Activated CD4-positive, alpha-beta T cell treated with anti-CD3 and anti-CD28 coated beads for 36 hours (primary cell): ENCODE measurements around the gene RHEB. TPM values are rescaled to one million over a fixed set of nuclear protein-coding genes. Genes with fewer than 3 reads are reported as not detected.

Experiments
- ATAC-seq: fragments of 200-7000 bp; cut with Tn5 transposase; one replicate; pipeline ENCODE4 v1.10.0; 2021; ENCODE audit warnings: mild to moderate bottlenecking, moderate library complexity
- CTCF ChIA-PET: fragments of 350-600 bp; sonication (Branson Sonifier 250); formaldehyde crosslinking; loops from one replicate; lab custom pipeline; 2021; ENCODE audit warnings: antibody characterized with exemption; lab: Charles Lee
- POLR2A ChIA-PET: fragments of 350-600 bp; sonication (Branson Sonifier 250); formaldehyde crosslinking; loops from one replicate; lab custom pipeline; 2021; ENCODE audit warnings: antibody characterized with exemption, inconsistent platforms; lab: Charles Lee
- DNase-seq: peaks from one replicate; pipeline ENCODE4 v3.0.0-alpha.2; 2020
- H3K27ac Mint-ChIP-seq: one replicate; pipeline ENCODE4 v1.8.0; 2021; ENCODE audit warnings: mixed read lengths
- H3K27me3 Mint-ChIP-seq: one replicate; pipeline ENCODE4 v1.8.0; 2021; ENCODE audit warnings: mixed read lengths
- H3K36me3 Mint-ChIP-seq: one replicate; pipeline ENCODE4 v1.8.0; 2021; ENCODE audit warnings: low read depth, mixed read lengths
- H3K4me1 Mint-ChIP-seq: one replicate; pipeline ENCODE4 v1.8.0; 2021; ENCODE audit warnings: mixed read lengths
- H3K4me3 Mint-ChIP-seq: one replicate; pipeline ENCODE4 v1.8.0; 2021; ENCODE audit warnings: mild to moderate bottlenecking, moderate library complexity, mixed read lengths
- H3K9me3 Mint-ChIP-seq: one replicate; pipeline ENCODE4 v1.8.0; 2021; ENCODE audit warnings: low read depth, mixed read lengths
- intact Hi-C, 2 experiments: fragments of 100-400 bp; cut with DNase I in 1 of 2; cut with micrococcal nuclease in 1 of 2; formaldehyde crosslinking; loops; one replicate each; pipeline versions ENCODE4 v1.14.2 to v1.15.1; 2022 to 2024; cut with DNase I, micrococcal nuclease
- total RNA-seq, 2 experiments: library from RNA; stranded (reverse); gene quantifications; one replicate each; pipeline ENCODE4 v1.2.3, GENCODE V29; 2021

Gene RHEB
- total RNA-seq, 2 experiments from 2014 or later = 42.8 to 43.0 TPM

DNA sequence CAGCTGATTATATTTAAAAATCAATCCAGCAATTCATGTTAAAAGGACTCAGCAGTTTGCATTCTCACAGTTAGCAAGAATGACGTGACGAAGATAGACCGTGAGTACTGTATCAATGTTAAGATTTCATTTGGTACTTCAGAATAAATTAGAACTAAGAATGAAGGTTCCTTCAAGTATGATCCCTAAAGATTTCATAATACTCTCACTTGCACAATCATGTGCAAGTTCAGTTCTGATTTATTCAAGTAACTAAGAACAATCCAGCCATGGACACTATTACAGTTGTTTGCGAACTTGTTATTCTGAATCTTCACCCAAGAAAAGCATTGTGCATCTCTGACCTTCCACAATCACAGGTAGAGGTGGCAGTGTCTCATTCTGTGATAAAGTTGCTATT is 7.7 kb downstream of the RHEB start:
- Mint-ChIP-seq H3K27me3 (no peaks in the 10 kb centered on the region), H3K36me3 (peaks cover 5% of the 10 kb centered on the region), H3K27ac (no peak overlapping the region), H3K4me3 (no peak overlapping the region), H3K4me1 (peaks cover 76% of the 10 kb centered on the region), H3K9me3 (no peaks in the 10 kb centered on the region)
- ChIA-PET POLR2A (no interaction called here), CTCF (interaction anchor here (0.6 to 1.7 kb wide), 3 partner anchors 11 to 50 kb away, joined by 3 read pairs; no protein-coding TSS in a partner anchor)
- ATAC-seq (no peak), DNase-seq (no peak)
- intact Hi-C loops = loop anchor here in 1 of 2 experiments (10.0 kb wide), 1 partner anchor 953 kb away; no protein-coding TSS in a partner anchor

DNA sequence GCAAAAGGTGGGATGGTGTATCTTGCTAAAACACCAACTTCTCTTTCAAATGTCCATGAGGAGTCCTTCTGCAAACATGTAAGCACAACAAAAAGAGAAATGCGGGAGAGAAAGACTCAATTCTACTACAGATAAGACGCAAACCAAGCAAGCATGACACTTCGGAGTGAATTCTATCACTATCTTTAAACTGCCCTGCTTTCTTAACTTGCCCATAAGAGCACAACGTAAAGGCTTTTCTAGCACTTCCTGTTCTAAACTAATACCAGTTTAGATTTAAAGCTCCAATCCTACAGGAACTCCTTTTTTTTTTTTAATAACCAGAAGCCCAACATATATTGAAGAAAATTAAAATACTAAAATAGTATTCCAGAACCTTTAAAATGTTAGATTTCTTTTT is 8.4 kb downstream of the RHEB start:
- ChIA-PET POLR2A (no interaction called here), CTCF (interaction anchor here (1.4 kb wide), 1 partner anchor 13 kb away, joined by 3 read pairs; no protein-coding TSS in a partner anchor)
- Mint-ChIP-seq H3K4me1 (peaks cover 75% of the 10 kb centered on the region), H3K4me3 (no peak overlapping the region), H3K27me3 (no peaks in the 10 kb centered on the region), H3K27ac (no peak overlapping the region), H3K9me3 (no peaks in the 10 kb centered on the region), H3K36me3 (peaks cover 2% of the 10 kb centered on the region)
- intact Hi-C loops = loop anchor here in 1 of 2 experiments (10.0 kb wide), 1 partner anchor 954 kb away; no protein-coding TSS in a partner anchor
- DNase-seq (no peak), ATAC-seq (no peak)

DNA sequence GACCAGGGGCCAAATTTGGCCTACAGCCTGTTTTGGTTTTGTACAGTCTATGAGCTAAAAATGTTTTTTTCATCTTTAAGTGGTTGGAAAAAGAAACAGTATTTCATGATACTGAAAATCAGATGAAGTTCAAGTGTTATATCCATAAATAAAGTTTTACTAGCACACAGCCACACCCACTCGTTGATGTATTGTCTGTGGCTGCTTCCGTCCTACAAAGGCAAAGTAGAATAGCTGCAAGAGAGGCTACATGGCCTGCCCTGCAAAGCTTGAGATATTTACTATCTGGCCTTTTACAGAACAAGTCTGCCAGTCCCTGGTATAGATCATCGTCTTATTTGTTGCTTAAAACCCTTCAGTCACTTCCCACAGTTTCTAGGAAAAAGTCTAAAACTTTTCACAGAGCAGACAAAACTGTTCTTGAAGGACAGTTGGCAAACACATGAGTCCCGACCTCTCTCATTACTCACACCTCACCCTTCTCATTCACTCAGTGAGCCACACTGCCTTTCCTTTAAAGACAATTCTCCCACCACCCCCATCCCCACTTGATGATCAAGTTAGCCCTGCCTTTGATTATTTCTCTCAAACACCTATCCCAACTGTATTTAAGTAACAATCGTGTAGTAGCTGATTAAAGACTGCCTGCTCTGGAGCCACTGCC is 9.9 kb downstream of the RHEB start:
- no peak for DNase-seq
- Mint-ChIP-seq H3K27ac (peak overlapping the region; percentile 26), H3K9me3 (no peaks in the 10 kb centered on the region), H3K4me1 (peaks cover 74% of the 10 kb centered on the region), H3K27me3 (no peaks in the 10 kb centered on the region), H3K36me3 (peaks cover 4% of the 10 kb centered on the region), H3K4me3 (no peak overlapping the region)
- intact Hi-C loops = loop anchor here in 1 of 2 experiments (10.0 kb wide), 1 partner anchor 955 kb away; no protein-coding TSS in a partner anchor
- ChIA-PET POLR2A (interaction anchor here (0.9 kb wide), 1 partner anchor 8 kb away, joined by 3 read pairs; no protein-coding TSS in a partner anchor), CTCF (interaction anchor here (0.6 to 1.0 kb wide), 4 partner anchors 14 to 630 kb away, joined by 3 to 5 read pairs (median 4); no protein-coding TSS in a partner anchor)
- no peak for ATAC-seq

DNA sequence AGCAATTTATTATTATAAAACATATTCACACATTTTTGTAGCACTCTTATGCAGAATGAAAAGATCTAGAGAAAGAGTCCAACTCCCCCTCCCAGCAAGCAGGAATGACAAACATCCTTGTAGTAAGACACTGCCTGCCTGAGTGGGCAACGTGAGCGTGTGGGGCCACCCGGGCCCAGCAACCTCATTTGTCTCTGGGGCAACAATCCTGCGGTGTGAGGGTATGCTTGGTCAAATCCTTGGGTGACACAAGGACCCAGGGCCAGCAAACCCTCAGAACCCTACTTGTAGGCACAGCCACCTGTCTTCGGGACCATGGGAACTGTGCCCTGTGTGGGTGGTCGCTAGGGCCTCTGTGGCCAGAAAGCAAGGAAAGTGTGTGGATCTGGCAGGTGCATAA is 10.7 kb downstream of the RHEB start:
- no peak for DNase-seq
- no peaks in the 10 kb centered on the region for H3K9me3 Mint-ChIP-seq
- H3K4me3 Mint-ChIP-seq = no peak overlapping the region
- intact Hi-C loops = no loop called here
- peaks cover 69% of the 10 kb centered on the region for H3K4me1 Mint-ChIP-seq
- H3K36me3 Mint-ChIP-seq = peaks cover 3% of the 10 kb centered on the region
- H3K27ac Mint-ChIP-seq = no peak overlapping the region
- ChIA-PET POLR2A (no interaction called here), CTCF (interaction anchor here (1.2 kb wide), 1 partner anchor 26 kb away, joined by 4 read pairs; no protein-coding TSS in a partner anchor)
- H3K27me3 Mint-ChIP-seq = no peaks in the 10 kb centered on the region
- ATAC-seq = no peak

DNA sequence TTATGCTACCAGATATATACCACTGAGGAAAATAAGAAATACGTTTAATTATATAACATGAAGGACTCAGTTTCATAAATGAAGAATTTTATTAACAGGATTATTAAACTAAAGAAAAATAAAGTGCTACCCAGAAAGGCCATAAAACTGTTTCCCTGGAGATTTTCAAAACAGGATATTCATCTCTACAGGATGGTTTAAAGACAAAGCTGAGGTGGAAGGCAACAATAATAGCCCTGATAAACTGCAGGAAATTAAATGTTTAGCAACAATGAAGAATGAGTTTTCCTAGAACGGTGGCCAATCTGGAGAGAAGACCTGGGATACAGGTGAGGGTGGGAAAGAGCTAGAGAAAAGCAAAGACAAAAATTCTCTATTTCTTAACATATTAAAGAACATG is 11.9 kb downstream of the RHEB start:
- no peak for DNase-seq
- H3K27ac Mint-ChIP-seq = no peak overlapping the region
- intact Hi-C loops = no loop called here
- CTCF ChIA-PET = interaction anchor here (0.6 to 1.2 kb wide), 3 partner anchors 11 to 60 kb away, joined by 3 to 4 read pairs (median 3); no protein-coding TSS in a partner anchor
- no peaks in the 10 kb centered on the region for H3K27me3 Mint-ChIP-seq
- no peak for ATAC-seq
- H3K4me3 Mint-ChIP-seq = no peak overlapping the region
- H3K4me1 Mint-ChIP-seq = peaks cover 64% of the 10 kb centered on the region
- peaks cover 3% of the 10 kb centered on the region for H3K36me3 Mint-ChIP-seq
- POLR2A ChIA-PET = interaction anchor here (1.0 kb wide), 1 partner anchor 10 kb away, joined by 3 read pairs; no protein-coding TSS in a partner anchor
- no peaks in the 10 kb centered on the region for H3K9me3 Mint-ChIP-seq

DNA sequence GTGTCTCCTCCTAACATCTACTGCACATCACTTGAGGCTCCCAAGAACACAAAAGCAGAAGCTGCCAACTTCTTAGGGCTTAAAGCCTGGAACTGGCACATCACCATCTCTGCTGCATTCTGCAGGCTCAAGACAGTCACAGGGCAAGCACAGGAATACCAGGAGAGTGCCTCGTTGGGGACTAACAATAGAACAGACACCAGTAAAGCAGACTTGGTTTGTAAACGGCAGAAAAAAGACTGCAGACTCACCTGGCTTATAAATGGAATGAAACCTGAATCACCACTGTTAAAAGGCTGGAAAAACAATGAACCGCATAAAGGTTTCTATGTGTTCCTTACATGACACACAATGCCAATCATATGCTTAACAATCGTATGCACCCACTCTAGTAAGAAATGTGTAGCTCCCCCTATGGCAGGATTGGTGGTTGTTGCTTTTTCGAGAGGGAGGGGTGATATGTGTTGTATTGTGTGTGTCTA is 12.8 kb downstream of the RHEB start:
- Mint-ChIP-seq H3K9me3 (no peaks in the 10 kb centered on the region), H3K4me3 (no peak overlapping the region), H3K4me1 (peaks cover 60% of the 10 kb centered on the region), H3K36me3 (peaks cover 3% of the 10 kb centered on the region), H3K27ac (no peak overlapping the region), H3K27me3 (no peaks in the 10 kb centered on the region)
- ATAC-seq (peak; percentile 44), DNase-seq (no peak)
- intact Hi-C loops = no loop called here
- ChIA-PET CTCF (interaction anchor here (0.6 kb wide), 2 partner anchors 88 to 117 kb away, joined by 3 read pairs; no protein-coding TSS in a partner anchor), POLR2A (interaction anchor here (0.5 to 1.0 kb wide), 2 partner anchors 10 to 491 kb away, joined by 3 read pairs; no protein-coding TSS in a partner anchor)

DNA sequence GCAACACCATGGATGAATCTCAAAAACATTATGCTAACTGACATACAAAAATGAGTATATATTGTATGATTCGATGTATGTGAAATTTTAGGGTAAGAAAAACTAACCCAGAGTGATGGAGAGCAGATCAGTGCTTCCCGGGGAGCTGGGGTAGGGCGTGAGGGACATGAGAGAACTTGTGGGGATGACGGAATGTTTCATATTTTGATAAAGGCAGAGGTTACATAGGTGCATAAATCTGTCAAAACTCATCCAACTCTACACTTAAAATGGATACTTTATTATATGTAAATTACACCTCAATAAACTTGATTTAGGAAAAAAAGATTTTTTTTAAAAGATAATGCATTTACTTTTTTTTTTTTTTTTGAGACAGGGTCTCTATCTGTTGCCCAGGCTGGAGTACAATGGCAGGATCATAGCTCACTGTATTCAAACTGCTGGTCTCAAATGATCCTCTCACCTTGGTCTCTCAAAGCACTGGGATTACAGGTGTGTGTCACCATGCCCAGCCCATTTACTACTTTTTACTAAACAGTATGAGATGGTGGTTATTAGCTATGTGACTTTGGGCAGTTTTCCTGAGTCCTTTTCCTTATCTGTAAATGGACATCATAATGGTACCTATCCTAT is 13.7 kb downstream of the RHEB start:
- POLR2A ChIA-PET = interaction anchor here (0.7 kb wide), 1 partner anchor 49 kb away, joined by 3 read pairs; no protein-coding TSS in a partner anchor

DNA sequence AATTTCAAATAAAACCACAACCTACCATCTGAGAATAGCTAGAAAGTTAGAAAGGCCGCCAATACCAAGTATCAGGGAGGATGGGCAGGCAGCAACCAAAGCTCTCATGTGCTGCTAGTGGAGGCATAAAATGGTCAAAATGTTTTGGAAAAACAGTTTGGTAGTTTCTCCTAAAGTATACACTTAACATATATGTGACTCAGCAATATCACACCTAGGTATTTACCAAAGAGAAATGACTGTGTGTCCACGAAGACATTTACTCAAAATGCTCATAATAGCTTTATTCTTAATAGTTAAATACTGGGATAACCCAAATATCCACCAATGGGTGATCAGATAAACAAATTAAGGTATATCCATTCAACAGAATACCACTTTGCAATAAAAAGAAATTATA is 14.3 kb downstream of the RHEB start:
- intact Hi-C loops = no loop called here
- no peak for DNase-seq
- Mint-ChIP-seq H3K9me3 (no peaks in the 10 kb centered on the region), H3K36me3 (peaks cover 7% of the 10 kb centered on the region), H3K27me3 (no peaks in the 10 kb centered on the region), H3K4me3 (no peak overlapping the region), H3K27ac (no peak overlapping the region), H3K4me1 (peaks cover 58% of the 10 kb centered on the region)
- ChIA-PET POLR2A (interaction anchor here (0.7 kb wide), 1 partner anchor 49 kb away, joined by 3 read pairs; no protein-coding TSS in a partner anchor), CTCF (interaction anchor here (0.5 to 2.3 kb wide), 7 partner anchors 9 to 254 kb away, joined by 3 to 9 read pairs (median 5); no protein-coding TSS in a partner anchor)
- peak; percentile 74 for ATAC-seq

More for the DNA sequence above, 13.7 kb downstream of the RHEB start:
- CTCF ChIA-PET = interaction anchor here (0.5 to 2.3 kb wide), 6 partner anchors 8 to 118 kb away, joined by 3 to 9 read pairs (median 4); no protein-coding TSS in a partner anchor
- intact Hi-C loops = no loop called here
- no peak overlapping the region for H3K4me3 Mint-ChIP-seq
- ATAC-seq = no peak
- H3K9me3 Mint-ChIP-seq = no peaks in the 10 kb centered on the region
- no peaks in the 10 kb centered on the region for H3K27me3 Mint-ChIP-seq
- H3K27ac Mint-ChIP-seq = peak overlapping the region; percentile 4
- H3K4me1 Mint-ChIP-seq = peaks cover 58% of the 10 kb centered on the region
- H3K36me3 Mint-ChIP-seq = peaks cover 4% of the 10 kb centered on the region
- no peak for DNase-seq

DNA sequence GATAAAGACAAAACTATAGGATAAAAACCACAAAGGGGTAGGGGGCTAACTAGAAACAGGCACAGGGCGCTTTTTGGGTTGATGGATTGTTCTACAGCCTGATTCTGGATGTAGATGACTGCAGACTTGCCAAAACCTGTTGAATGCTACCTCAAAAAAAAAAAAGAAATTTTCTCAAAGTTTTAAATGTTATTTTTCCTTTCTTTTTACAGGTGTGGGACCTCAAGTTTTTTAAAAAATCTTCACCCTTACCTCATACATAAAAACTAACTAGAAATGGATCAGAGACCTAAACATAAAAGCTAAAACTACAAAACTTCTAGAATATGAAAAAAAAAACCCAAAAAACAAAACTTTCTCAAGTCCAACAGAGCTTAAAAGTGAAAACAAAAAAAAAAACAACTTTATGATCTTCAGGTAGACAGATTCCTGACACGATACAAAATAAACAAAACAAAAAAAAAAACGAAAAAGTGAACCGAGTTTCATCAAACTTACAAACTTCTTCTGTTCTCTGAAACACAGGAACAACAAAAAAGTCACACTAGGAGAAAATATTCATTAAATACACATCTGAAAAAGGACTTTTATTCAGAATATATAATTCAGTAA is 14.9 kb downstream of the RHEB start:
- ChIA-PET CTCF (interaction anchor here (0.6 to 2.3 kb wide), 9 partner anchors 10 to 562 kb away, joined by 3 to 9 read pairs (median 4); no protein-coding TSS in a partner anchor), POLR2A (interaction anchor here (0.7 kb wide), 2 partner anchors 48 to 78 kb away, joined by 3 to 5 read pairs; no protein-coding TSS in a partner anchor)
- Mint-ChIP-seq H3K27ac (no peak overlapping the region), H3K36me3 (peaks cover 7% of the 10 kb centered on the region), H3K9me3 (no peaks in the 10 kb centered on the region), H3K4me3 (no peak overlapping the region), H3K4me1 (peaks cover 55% of the 10 kb centered on the region), H3K27me3 (no peaks in the 10 kb centered on the region)
- DNase-seq = no peak
- no peak for ATAC-seq
- intact Hi-C loops = no loop called here

DNA sequence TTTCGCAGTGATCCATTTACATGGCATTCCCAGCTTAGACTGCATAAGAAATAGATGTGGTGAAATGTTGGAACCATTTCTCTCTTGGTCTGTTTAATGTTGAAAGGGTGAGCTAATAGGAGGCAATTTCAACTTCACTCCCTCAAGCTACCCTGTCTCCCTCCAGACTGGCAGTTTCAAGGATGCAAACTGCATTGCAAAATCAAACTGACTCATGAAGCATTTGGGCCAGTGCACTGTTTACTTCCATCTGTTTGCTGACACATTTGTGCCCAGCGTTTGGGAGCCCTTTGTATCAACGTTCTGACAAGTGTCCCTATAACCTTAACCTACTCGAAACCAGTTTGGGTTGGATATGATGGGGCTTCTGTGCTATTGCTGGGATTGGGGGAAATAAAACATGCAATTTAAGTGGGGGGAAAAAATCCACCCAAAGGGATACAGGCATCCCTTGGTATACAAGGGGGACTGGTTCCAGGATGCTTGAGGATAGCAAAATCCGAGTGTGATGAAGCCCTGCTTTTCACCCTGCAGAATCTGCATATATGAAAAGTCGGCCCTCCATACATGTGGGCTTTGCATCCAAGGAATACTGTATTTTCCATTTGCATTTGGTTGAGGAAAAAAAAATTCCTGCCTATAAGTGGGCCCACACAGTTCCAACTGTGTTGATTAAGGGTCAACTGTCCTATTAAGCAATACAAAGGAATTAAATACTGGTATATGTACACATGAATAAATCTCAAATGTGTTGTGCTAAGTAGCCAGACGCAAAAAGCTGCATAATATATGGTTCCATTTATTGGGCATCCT is 15.6 kb downstream of the RHEB start:
- peaks cover 53% of the 10 kb centered on the region for H3K4me1 Mint-ChIP-seq
- H3K4me3 Mint-ChIP-seq = no peak overlapping the region
- no peaks in the 10 kb centered on the region for H3K27me3 Mint-ChIP-seq
- no peaks in the 10 kb centered on the region for H3K9me3 Mint-ChIP-seq
- intact Hi-C loops = no loop called here
- peaks cover 7% of the 10 kb centered on the region for H3K36me3 Mint-ChIP-seq
- DNase-seq (no peak), ATAC-seq (no peak)
- CTCF ChIA-PET = interaction anchor here (0.6 to 2.3 kb wide), 5 partner anchors 12 to 561 kb away, joined by 3 to 9 read pairs (median 4); no protein-coding TSS in a partner anchor
- no peak overlapping the region for H3K27ac Mint-ChIP-seq
- POLR2A ChIA-PET = interaction anchor here (0.6 to 0.7 kb wide), 2 partner anchors 13 to 78 kb away, joined by 5 to 6 read pairs; no protein-coding TSS in a partner anchor
